Neuronal stem cell (in vitro differentiated cells): Measurements from ENCODE around the gene SYT1.
A peak's percentile ranks its signal among the peaks of the same experiment; 100 is the strongest.

Experiments used
- DNase-seq: peaks from one replicate; pipeline ENCODE4 v3.0.0-alpha.2; 2013; ENCODE audit warnings: low spot score
- H2AFZ ChIP-seq: one replicate; pipeline ENCODE4 v1.6.1; 2013; ENCODE audit warnings: mild to moderate bottlenecking, low read length, inconsistent platforms
- H2AK5ac ChIP-seq: 2 replicates; pipeline ENCODE4 v1.6.1; 2013; ENCODE audit warnings: low read depth, mild to moderate bottlenecking, inconsistent platforms, low read length, moderate library complexity, mixed read lengths
- H2BK120ac ChIP-seq: 2 replicates; pipeline ENCODE4 v1.6.1; 2013; ENCODE audit warnings: low read depth, mild to moderate bottlenecking, inconsistent platforms, low read length, moderate library complexity, mixed read lengths
- H2BK12ac ChIP-seq: one replicate; pipeline ENCODE4 v1.6.1; 2013; ENCODE audit warnings: low read length, inconsistent platforms
- H2BK15ac ChIP-seq: 2 replicates; pipeline ENCODE4 v1.6.1; 2013; ENCODE audit warnings: mild to moderate bottlenecking, low read length, inconsistent platforms, mixed read lengths
- H2BK5ac ChIP-seq: one replicate; pipeline ENCODE4 v1.6.1; 2013; ENCODE audit warnings: inconsistent platforms, mild to moderate bottlenecking, low read length, moderate library complexity
- H3K14ac ChIP-seq: one replicate; pipeline ENCODE4 v1.6.1; 2013; ENCODE audit warnings: low read length, inconsistent platforms
- H3K18ac ChIP-seq: 2 replicates; pipeline ENCODE4 v1.6.1; 2013; ENCODE audit warnings: low read length, inconsistent platforms
- H3K23ac ChIP-seq: 2 replicates; pipeline ENCODE4 v1.6.1; 2013; ENCODE audit warnings: low read depth, mild to moderate bottlenecking, mixed read lengths, low read length, inconsistent platforms; ENCODE audit not compliant: poor library complexity
- H3K27ac ChIP-seq: replicated peaks from 3 replicates; pipeline ENCODE4 v1.5.1; 2013; ENCODE audit warnings: low read length, inconsistent platforms
- H3K27me3 ChIP-seq, 3 experiments: 2 replicates each; pipeline ENCODE4 v1.6.1; 2013; ENCODE audit warnings: low read length in 3 of 3, mild to moderate bottlenecking in 2 of 3, inconsistent platforms in 1 of 3, low read depth in 1 of 3, mixed read lengths in 1 of 3, moderate library complexity in 1 of 3; ENCODE audit not compliant: control insufficient read depth in 3 of 3, insufficient read depth in 3 of 3
- H3K36me3 ChIP-seq, 2 donors: replicated peaks in 1 of 2; 2 replicates each; pipeline ENCODE4 v1.6.1; 2013; ENCODE audit warnings: low read length in 2 of 2; ENCODE audit not compliant: control insufficient read depth in 2 of 2, insufficient read depth in 2 of 2
- H3K4ac ChIP-seq: 2 replicates; pipeline ENCODE4 v1.6.1; 2013; ENCODE audit warnings: inconsistent platforms, mild to moderate bottlenecking, low read length, moderate library complexity
- H3K4me1 ChIP-seq, 2 donors: 1 replicate in 1 of 2; 2 replicates in 1 of 2; pipeline ENCODE4 v1.6.1; 2013; ENCODE audit warnings: low read length in 2 of 2, low read depth in 1 of 2; ENCODE audit not compliant: control insufficient read depth in 2 of 2, insufficient read depth in 1 of 2
- H3K4me2 ChIP-seq: one replicate; pipeline ENCODE4 v1.6.1; 2013; ENCODE audit warnings: mild to moderate bottlenecking, low read length, inconsistent platforms; ENCODE audit not compliant: insufficient read depth, poor library complexity, severe bottlenecking
- H3K4me3 ChIP-seq, 2 donors: 2 replicates each; pipeline ENCODE4 v1.5.1; 2013; ENCODE audit warnings: low read length in 2 of 2, mild to moderate bottlenecking in 2 of 2, inconsistent platforms in 1 of 2, moderate library complexity in 1 of 2
- H3K79me1 ChIP-seq: one replicate; pipeline ENCODE4 v1.6.1; 2013; ENCODE audit warnings: low read depth, mild to moderate bottlenecking, inconsistent platforms, low read length, moderate library complexity
- H3K9ac ChIP-seq: one replicate; pipeline ENCODE4 v1.6.1; 2013; ENCODE audit warnings: mild to moderate bottlenecking, low read depth, low read length, inconsistent platforms; ENCODE audit not compliant: poor library complexity
- H3K9me3 ChIP-seq, 2 donors: replicated peaks in 1 of 2; 2 replicates each; pipeline versions ENCODE3 to v1.6.1; 2013; ENCODE audit warnings: low read length in 2 of 2, mild to moderate bottlenecking in 2 of 2, inconsistent platforms in 1 of 2, low read depth in 1 of 2, mixed read lengths in 1 of 2, moderate library complexity in 1 of 2; ENCODE audit not compliant: control insufficient read depth in 2 of 2, insufficient read depth in 1 of 2
- H4K8ac ChIP-seq: one replicate; pipeline ENCODE4 v1.6.1; 2013; ENCODE audit warnings: low read depth, mild to moderate bottlenecking, inconsistent platforms, low read length, moderate library complexity
- H4K91ac ChIP-seq: one replicate; pipeline ENCODE4 v1.6.1; 2013; ENCODE audit warnings: low read length, low read depth, mild to moderate bottlenecking, inconsistent platforms; ENCODE audit not compliant: poor library complexity
- WGBS, 2 donors: extraction: QIAGEN DNeasy Blood & Tissue Kit; methylation state at CpG; one replicate each; pipeline ENCODE4 v1.1.7; 2013; ENCODE audit warnings: missing lambda C conversion rate in 2 of 2, mixed read lengths in 1 of 2; ENCODE audit not compliant: insufficient read length in 2 of 2, insufficient replicate concordance in 1 of 2; ENCODE audit errors: extremely low coverage in 2 of 2; 5-methylcytosine and 5-hydroxymethylcytosine counted together

The SYT1 gene

GRCh38 chr12:79406993-79407392 is 542.4 kb downstream of the SYT1 start:
- H3K9me3 ChIP-seq = no peaks in the 10 kb centered on the region
- no peaks in the 10 kb centered on the region for H3K79me1 ChIP-seq
- no peak overlapping the region for H2BK12ac ChIP-seq
- no peak overlapping the region for H3K9ac ChIP-seq
- no CpG with 5 or more reads among the region's 1 CpG for WGBS, 2 donors
- peaks cover 5 to 6% of the 10 kb centered on the region in 2 donors for H3K4me1 ChIP-seq
- H3K4me2 ChIP-seq = no peak overlapping the region
- H2AK5ac ChIP-seq = no peak overlapping the region
- H3K27me3 ChIP-seq = no peaks in the 10 kb centered on the region
- H2AFZ ChIP-seq = no peak overlapping the region
- no peak for DNase-seq
- H2BK15ac ChIP-seq = no peak overlapping the region
- no peaks in the 10 kb centered on the region for H3K36me3 ChIP-seq
- H3K4me3 ChIP-seq = no peak overlapping the region
- no peak overlapping the region for H3K27ac ChIP-seq
- H3K23ac ChIP-seq = no peak overlapping the region
- no peak overlapping the region for H3K18ac ChIP-seq
- no peak overlapping the region for H3K14ac ChIP-seq
- H2BK5ac ChIP-seq = no peak overlapping the region
- H3K4ac ChIP-seq = no peak overlapping the region
- H2BK120ac ChIP-seq = no peak overlapping the region
- no peak overlapping the region for H4K91ac ChIP-seq
- no peak overlapping the region for H4K8ac ChIP-seq

DNA sequence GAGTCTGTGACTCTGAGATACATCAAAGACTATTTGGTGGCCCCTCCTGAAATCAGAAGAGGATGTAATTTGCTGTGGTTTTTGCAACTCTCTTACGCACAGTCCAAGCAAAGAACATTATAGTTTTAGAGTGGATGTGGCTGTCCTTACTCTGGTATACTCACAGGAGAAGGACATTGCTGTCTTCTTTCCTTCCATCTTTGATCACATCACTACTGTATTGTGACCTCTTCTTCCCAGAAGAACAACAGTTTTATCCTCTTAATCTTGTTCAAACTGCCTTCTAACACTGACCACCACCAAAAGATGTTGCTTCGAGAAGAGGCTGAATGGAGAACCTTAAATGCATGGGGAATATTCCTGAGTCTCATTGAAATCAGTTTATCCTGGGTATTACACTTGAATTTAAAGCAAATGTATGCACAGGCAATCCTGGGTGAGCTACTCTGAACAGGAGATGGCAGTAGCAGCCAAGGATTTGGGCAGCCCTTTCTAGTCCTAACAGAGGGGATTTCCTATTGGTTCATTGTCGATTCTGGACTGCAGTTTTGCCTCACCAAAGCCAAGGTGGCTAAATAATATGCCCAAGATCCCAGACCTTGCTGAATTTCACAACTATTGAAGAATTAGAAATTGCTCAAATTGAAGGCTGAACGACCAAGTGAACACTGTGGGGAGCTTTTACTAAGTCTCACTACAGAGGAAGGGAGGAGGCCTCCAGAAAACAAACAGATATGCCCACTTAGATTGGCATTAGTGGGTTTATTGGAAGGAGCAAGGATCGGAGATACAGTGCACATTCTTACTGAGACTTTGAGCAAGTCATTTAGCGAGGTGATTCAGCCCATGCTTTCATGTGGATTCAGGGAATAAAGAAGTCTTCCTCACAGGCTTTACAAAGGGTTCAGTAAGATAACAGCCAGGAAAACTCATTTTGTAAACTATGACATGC is 543.4 kb downstream of the SYT1 start:
- no peak overlapping the region for H3K23ac ChIP-seq
- H3K9ac ChIP-seq = no peak overlapping the region
- peak; percentile 41 for DNase-seq
- H3K36me3 ChIP-seq = no peaks in the 10 kb centered on the region
- no peak overlapping the region for H3K4ac ChIP-seq
- H2BK5ac ChIP-seq = no peak overlapping the region
- H2AFZ ChIP-seq = peak overlapping the region; percentile 17
- peaks cover 2 to 3% of the 10 kb centered on the region in 2 donors for H3K4me1 ChIP-seq
- no peaks in the 10 kb centered on the region for H3K9me3 ChIP-seq
- H4K91ac ChIP-seq = no peak overlapping the region
- no peak overlapping the region for H2BK120ac ChIP-seq
- H3K27ac ChIP-seq = no peak overlapping the region
- H2AK5ac ChIP-seq = no peak overlapping the region
- H2BK12ac ChIP-seq = no peak overlapping the region
- no peak overlapping the region for H3K4me2 ChIP-seq
- no peak overlapping the region for H2BK15ac ChIP-seq
- no CpG with 5 or more reads among the region's 6 CpGs for WGBS, 2 donors
- no peaks in the 10 kb centered on the region for H3K79me1 ChIP-seq
- no peak overlapping the region for H3K4me3 ChIP-seq
- no peak overlapping the region for H3K18ac ChIP-seq
- no peaks in the 10 kb centered on the region for H3K27me3 ChIP-seq
- no peak overlapping the region for H4K8ac ChIP-seq
- H3K14ac ChIP-seq = no peak overlapping the region

GRCh38 chr12:79408689-79409088 is 544.1 kb downstream of the SYT1 start:
- no peak overlapping the region for H2BK12ac ChIP-seq
- no peak overlapping the region for H3K14ac ChIP-seq
- H3K27me3 ChIP-seq = no peaks in the 10 kb centered on the region
- no peak overlapping the region for H2BK120ac ChIP-seq
- H2AK5ac ChIP-seq = no peak overlapping the region
- H3K27ac ChIP-seq = no peak overlapping the region
- no CpG with 5 or more reads among the region's 3 CpGs for WGBS, 2 donors
- no peak overlapping the region for H3K4me3 ChIP-seq
- no peak overlapping the region for H4K91ac ChIP-seq
- H3K23ac ChIP-seq = no peak overlapping the region
- H2BK5ac ChIP-seq = no peak overlapping the region
- H3K36me3 ChIP-seq = no peaks in the 10 kb centered on the region
- H2BK15ac ChIP-seq = no peak overlapping the region
- H4K8ac ChIP-seq = no peak overlapping the region
- no peak overlapping the region for H3K4me2 ChIP-seq
- H3K18ac ChIP-seq = no peak overlapping the region
- H3K79me1 ChIP-seq = no peaks in the 10 kb centered on the region
- no peak overlapping the region for H2AFZ ChIP-seq
- no peaks in the 10 kb centered on the region for H3K9me3 ChIP-seq
- no peak for DNase-seq
- no peak overlapping the region for H3K4ac ChIP-seq
- H3K4me1 ChIP-seq = peaks cover 2 to 3% of the 10 kb centered on the region in 2 donors
- no peak overlapping the region for H3K9ac ChIP-seq

DNA sequence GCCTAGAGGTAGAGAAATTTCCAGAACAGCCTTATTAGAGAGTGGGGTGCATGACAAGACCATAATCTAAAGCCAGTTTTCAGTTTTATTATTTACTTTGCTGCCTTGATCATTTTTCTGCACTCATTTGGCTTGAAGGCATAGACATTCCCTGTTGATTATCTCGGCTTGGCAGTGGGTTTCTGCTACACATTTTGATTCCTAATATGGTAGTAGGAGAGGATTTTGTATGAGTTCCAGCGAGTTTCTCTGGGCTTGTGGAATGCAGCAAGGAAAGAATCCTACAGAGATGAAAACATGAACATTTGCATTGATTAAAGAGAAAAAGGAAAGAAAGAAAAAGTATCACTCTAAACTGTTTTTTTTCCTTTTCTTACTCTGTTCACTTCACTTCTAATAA is 545.0 kb downstream of the SYT1 start:
- no CpG with 5 or more reads among the region's 2 CpGs for WGBS, 2 donors
- Histone ChIP-seq H3K27ac (no peak overlapping the region), H3K9me3 (no peaks in the 10 kb centered on the region), H2AFZ (no peak overlapping the region), H3K23ac (no peak overlapping the region), H4K91ac (no peak overlapping the region), H3K27me3 (no peaks in the 10 kb centered on the region), H3K9ac (no peak overlapping the region), H2BK120ac (no peak overlapping the region), H3K4me2 (no peak overlapping the region), H3K4me1 (peaks cover 2 to 3% of the 10 kb centered on the region in 2 donors), H3K36me3 (no peaks in the 10 kb centered on the region), H2BK15ac (no peak overlapping the region), H3K4me3 (no peak overlapping the region), H3K14ac (no peak overlapping the region), H3K18ac (no peak overlapping the region), H3K79me1 (no peaks in the 10 kb centered on the region), H3K4ac (no peak overlapping the region), H2BK12ac (no peak overlapping the region), H2AK5ac (no peak overlapping the region), H4K8ac (no peak overlapping the region), H2BK5ac (no peak overlapping the region)
- DNase-seq = no peak
